Sciatic nerve (tissue), 2 donors: ENCODE data around the gene DGKZ. TPM values are rescaled to one million over a fixed set of nuclear protein-coding genes. Genes with fewer than 3 reads are reported as not detected.

Experiments used
- ATAC-seq: fragments of 200-7000 bp; cut with Tn5 transposase; one replicate; pipeline ENCODE4 v1.9.1; 2020; ENCODE audit warnings: mild to moderate bottlenecking, moderate library complexity
- DNase-seq: peaks from one replicate; pipeline ENCODE4 v3.0.0-alpha.2; 2020; ENCODE audit warnings: low spot score
- intact Hi-C: fragments of 100-400 bp; cut with DNase I; formaldehyde crosslinking; loops from one replicate; pipeline ENCODE4 v1.14.2; 2022
- total RNA-seq: library from RNA; stranded (reverse); fragmentation: NEBNext Ultra II Directional; extraction: Animal tissue kit (Norgen Biotek cat#: 25700); gene quantifications from one replicate; pipeline ENCODE4 v1.2.1, GENCODE V29; 2021
- donor health status: DM: no; HTN: no; CAD: no.
- donor health status: DM: no; HTN: no; CAD: no.

DGKZ gene
- total RNA-seq, 1 donor from 2014 or later, result 45.5 TPM

GRCh38 chr11:46386674-46387073 is 39.4 kb downstream of the DGKZ start:
- DNase-seq, result no peak
- intact Hi-C loops, result loop anchor here (10.0 kb wide), 1 partner anchor 228 kb away; the partner anchor contains the start of genes ATG13 and HARBI1
- no peak for ATAC-seq

GRCh38 chr11:46387456-46387855 is 40.2 kb downstream of the DGKZ start:
- DNase-seq (no peak), ATAC-seq (no peak)
- intact Hi-C loops, result loop anchor here (10.0 kb wide), 1 partner anchor 227 kb away; the partner anchor contains the start of genes ATG13 and HARBI1

GRCh38 chr11:46387919-46388618 is 40.8 kb downstream of the DGKZ start:
- no peak for ATAC-seq
- DNase-seq, result no peak
- intact Hi-C loops, result loop anchor here (10.0 kb wide), 1 partner anchor 227 kb away; the partner anchor contains the start of genes ATG13 and HARBI1

GRCh38 chr11:46388619-46389449 is 41.6 kb downstream of the DGKZ start:
- intact Hi-C loops, result loop anchor here (10.0 kb wide), 1 partner anchor 226 kb away; the partner anchor contains the start of genes ATG13 and HARBI1

GRCh38 chr11:46389450-46390330 is 42.4 kb downstream of the DGKZ start:
- ATAC-seq, result peak; percentile 80
- intact Hi-C loops, result loop anchor here (10.0 kb wide), 1 partner anchor 225 kb away; the partner anchor contains the start of genes ATG13 and HARBI1
- DNase-seq, result peak; percentile 86

More at GRCh38 chr11:46388619-46389449, 41.6 kb downstream of the DGKZ start:
- ATAC-seq, result no peak
- DNase-seq, result no peak

GRCh38 chr11:46390331-46391171 is 43.3 kb downstream of the DGKZ start:
- no peak for DNase-seq
- ATAC-seq, result no peak
- intact Hi-C loops, result no loop called here

- intact Hi-C loops, result no loop called here
- ATAC-seq (no peak), DNase-seq (no peak)
Observed at GRCh38 chr11:46391186-46391577, 43.9 kb downstream of the DGKZ start.

- no peak for ATAC-seq
- intact Hi-C loops, result no loop called here
Observed at GRCh38 chr11:46391578-46392420, 44.5 kb downstream of the DGKZ start, which contains the start of gene CHRM4. Gene CHRM4 (minus strand): TSS chr11:46391776. CDS start chr11:46386557, 5,219 bp downstream.

GRCh38 chr11:46392421-46393230 is 45.4 kb downstream of the DGKZ start:
- DNase-seq, result peak; percentile 91
- intact Hi-C loops, result no loop called here
- ATAC-seq, result peak; percentile 92

More at GRCh38 chr11:46391578-46392420, 44.5 kb downstream of the DGKZ start, which contains the start of gene CHRM4:
- DNase-seq, result no peak

- no peak for DNase-seq
- intact Hi-C loops, result no loop called here
- no peak for ATAC-seq
Observed at GRCh38 chr11:46393231-46393616, 46.0 kb downstream of the DGKZ start.

GRCh38 chr11:46393759-46394158 is 46.5 kb downstream of the DGKZ start:
- intact Hi-C loops, result no loop called here
- ATAC-seq (no peak), DNase-seq (no peak)

GRCh38 chr11:46397526-46397925 is 50.3 kb downstream of the DGKZ start:
- DNase-seq, result no peak
- no peak for ATAC-seq
- intact Hi-C loops, result no loop called here

- no peak for DNase-seq
- ATAC-seq, result no peak
- intact Hi-C loops, result no loop called here
Observed at GRCh38 chr11:46402957-46403902, 56.0 kb downstream of the DGKZ start.

GRCh38 chr11:46404476-46405017 is 57.3 kb downstream of the DGKZ start:
- no peak for ATAC-seq
- intact Hi-C loops, result no loop called here

GRCh38 chr11:46407635-46408034 is 60.4 kb downstream of the DGKZ start:
- no peak for ATAC-seq
- no peak for DNase-seq
- intact Hi-C loops, result no loop called here

More at GRCh38 chr11:46404476-46405017, 57.3 kb downstream of the DGKZ start:
- DNase-seq, result no peak
